Islet precursor cell (in vitro differentiated cells): Measurements from ENCODE around the gene CDK11B.
"Not testable (repeated sequence)": the region's sequence is repeated elsewhere in the genome, so short reads cannot be mapped to it uniquely, and the experiment has no call there.

Experiments used
- DNase-seq: peaks from one replicate; pipeline ENCODE4 v3.0.0-alpha.2; 2018

The CDK11B gene

GRCh38 chr1:1647567-1648241 lies 11.1 kb downstream of the CDK11B start:
- DNase-seq, result peak; percentile 31

GRCh38 chr1:1646326-1646725 lies 12.5 kb downstream of the CDK11B start:
- not testable (repeated sequence) for DNase-seq

GRCh38 chr1:1640711-1641461 lies 17.9 kb downstream of the CDK11B start:
- DNase-seq, result not testable (repeated sequence)

DNA sequence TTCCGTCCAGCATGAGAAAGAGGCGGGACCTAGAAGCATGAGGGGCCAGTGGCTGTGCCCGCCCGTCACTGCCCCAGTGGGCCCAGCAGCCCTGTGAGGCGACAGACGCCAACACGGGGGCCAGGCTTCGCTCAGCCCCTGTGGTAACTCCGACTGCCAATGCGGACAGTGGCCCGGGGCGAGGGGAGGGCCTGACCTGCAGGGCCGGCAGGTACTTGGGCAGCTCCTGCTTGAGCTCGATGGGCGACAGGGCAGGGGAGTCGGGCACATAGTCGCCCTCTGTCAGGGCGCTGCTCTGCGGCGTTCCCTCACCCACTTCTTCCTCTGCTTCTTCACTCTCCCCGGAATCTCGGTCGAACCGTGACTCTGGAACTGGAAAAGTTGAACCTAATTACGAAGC lies 18.7 kb downstream of the CDK11B start:
- DNase-seq, result not testable (repeated sequence)

GRCh38 chr1:1639368-1639767 lies 19.4 kb downstream of the CDK11B start:
- DNase-seq, result not testable (repeated sequence)

DNA sequence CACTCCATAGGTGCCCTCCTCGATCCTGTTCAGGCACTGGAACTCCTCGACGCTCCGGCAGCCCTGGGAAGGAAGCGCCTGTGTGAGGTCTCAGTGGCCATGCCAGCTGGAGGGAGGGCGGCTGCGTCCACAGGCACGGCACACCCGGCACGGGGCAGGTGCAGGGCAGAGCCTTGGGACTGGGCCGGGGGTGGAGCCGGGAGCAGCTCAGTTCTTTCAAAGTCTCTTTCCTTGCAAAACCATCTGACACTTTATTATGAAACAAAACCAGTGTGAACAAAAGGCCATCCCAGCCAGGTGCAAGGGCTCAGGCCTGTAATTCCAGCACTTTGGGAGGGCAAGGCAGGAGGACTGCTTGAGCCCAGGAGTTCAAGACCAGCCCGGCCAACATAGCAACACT lies 20.3 kb downstream of the CDK11B start:
- not testable (repeated sequence) for DNase-seq

GRCh38 chr1:1637479-1637875 lies 21.3 kb downstream of the CDK11B start:
- not testable (repeated sequence) for DNase-seq

DNA sequence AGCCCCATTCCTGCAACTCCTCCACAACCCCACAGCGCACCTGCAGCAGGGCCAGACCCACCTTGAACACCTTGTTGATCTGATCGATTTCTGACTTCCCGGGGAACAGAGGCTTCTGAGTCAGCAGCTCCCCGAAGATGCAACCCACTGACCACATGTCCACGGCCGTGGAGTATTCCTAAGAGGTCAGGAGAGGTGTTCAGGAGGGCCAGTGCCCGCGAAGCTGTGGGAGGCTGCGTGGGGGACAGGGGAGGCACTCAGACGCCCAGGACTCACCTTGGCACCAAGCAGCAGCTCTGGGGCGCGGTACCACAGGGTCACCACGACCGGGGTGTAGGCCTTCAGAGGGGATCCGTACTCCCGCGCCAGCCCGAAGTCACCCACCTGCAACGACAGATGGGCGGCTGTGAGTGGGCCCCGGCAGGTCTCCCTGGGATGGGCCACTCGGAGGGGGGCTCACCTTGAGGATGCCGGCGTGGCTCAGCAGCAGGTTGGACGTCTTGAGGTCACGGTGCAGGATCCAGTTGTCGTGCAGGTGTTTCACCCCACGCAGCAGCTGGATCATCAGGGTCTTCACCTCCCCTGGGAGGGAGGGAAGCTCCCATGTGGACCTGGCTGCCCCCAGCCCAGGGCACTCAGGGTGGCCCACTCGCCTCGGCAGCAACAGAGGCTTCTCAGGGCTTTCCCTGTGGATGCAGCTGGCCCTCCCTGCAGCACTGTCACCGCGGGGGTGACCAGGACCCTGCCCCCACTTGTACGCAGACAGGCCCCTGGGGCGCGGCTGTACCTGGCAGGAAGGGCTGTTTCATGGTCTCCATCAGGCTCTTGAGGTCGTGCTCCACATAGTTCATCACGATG lies 22.0 kb downstream of the CDK11B start:
- not testable (repeated sequence) for DNase-seq

DNA sequence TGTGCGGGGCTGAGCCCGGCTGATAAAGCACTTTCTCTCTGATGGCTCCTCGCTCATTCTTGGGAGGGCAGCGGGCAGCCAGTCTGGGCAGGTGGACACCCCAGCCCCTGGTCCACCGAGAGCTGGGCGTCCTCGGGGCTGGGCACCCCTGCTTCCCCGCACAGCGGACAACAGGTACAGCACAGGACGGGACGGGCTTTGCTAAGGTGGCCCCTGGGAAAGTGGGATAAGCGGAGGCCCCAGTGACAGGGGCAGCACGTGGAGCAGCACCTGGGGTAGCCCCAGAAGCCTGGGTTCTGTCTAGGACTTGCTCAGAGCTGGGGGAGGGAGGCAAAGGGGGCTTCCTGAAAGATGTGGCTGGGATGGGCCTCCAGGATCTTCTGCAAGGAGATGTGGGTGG lies 24.2 kb downstream of the CDK11B start:
- not testable (repeated sequence) for DNase-seq

DNA sequence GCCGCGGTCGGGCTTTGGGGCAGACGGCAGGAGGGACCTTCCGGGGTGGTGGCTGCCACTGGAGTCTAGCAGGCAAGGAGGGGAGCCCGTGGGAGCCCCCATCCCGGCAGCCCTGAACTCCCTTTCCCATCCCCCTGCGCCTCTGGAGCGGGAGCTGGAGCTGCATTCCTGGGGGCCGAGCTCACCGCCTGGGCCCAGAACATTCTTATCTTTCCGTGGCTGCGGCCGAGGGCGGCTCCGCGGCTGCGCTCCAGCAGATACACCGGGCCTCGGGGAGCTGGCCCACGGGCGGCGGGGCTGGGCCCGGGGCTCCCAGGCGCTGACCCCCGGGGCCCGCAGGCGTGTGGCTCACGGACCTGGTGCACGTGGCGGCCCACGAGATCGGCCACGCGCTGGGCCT lies 25.4 kb downstream of the CDK11B start:
- not testable (repeated sequence) for DNase-seq

DNA sequence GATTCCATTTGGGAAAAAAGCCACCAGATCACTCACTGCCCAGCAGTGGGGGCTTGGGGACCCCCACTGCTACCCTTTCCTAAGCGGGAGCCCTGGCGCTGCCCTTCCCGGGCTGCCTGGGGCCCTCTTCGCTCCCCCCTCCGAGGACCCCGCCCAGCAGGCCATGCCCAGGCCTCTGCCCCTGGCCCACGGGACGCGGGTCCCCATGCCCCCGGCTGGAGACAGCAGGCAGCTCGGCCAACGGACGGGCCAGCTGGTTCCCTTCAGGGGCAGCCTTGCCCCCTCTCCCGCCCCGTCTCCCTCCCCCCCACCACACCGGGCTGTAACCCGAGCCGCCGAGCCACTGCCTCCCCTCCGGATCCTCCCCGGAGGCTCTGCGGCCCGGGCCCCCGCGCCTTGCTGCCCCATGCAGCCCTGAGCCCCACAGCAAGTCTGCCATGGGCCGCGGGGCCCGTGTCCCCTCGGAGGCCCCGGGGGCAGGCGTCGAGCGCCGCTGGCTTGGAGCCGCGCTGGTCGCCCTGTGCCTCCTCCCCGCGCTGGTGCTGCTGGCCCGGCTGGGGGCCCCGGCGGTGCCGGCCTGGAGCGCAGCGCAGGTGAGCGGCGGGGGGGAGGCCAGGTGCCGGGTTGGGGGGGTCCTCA lies 26.9 kb downstream of the CDK11B start, which contains the start of gene MMP23B:
TSS of gene MMP23B (plus strand) at position 392 of the 639 bp plus-strand sequence. CDS start at position 438, 46 bp downstream.
- peak; percentile 71 for DNase-seq

DNA sequence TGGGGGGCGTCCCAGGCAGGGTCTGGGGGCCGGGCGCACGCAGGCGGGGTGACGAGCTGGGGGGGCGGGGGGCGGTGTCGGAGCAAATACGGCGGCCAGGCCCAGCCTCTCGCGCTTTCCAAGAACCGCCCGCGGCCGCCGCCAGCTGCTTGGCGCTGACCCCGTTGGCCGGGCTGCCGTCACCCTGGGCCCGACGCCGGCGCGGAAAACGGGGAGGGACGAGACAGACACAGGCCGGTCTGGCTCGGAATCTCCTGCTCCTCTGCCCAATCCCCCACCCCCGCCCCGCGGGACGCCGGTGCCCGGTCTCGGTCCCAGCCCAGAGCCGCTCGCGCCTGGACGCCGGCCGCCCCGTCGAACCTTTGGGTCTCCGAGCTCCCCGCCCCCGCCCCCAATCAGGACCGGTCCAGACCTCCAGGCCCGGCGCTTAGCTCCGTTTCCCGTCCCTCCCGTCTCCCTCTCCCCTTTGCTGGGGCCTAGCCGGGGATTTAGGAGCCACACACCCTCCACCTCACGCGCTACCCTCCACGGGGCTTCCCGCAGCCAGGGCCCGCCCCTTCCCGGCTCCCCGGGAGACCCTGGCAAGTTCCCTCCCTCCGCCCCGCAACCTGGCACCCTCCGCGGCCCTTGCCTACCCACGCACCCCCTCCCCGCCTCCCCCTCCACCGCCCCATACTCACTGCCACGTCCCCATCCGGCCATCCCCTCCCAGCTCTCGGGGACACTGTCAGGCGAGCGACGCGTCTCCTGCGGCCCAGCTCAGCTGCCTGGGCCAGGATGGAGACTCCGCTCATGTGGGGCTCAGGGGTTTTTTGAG lies 27.6 kb downstream of the CDK11B start:
- DNase-seq, result peak; percentile 58

DNA sequence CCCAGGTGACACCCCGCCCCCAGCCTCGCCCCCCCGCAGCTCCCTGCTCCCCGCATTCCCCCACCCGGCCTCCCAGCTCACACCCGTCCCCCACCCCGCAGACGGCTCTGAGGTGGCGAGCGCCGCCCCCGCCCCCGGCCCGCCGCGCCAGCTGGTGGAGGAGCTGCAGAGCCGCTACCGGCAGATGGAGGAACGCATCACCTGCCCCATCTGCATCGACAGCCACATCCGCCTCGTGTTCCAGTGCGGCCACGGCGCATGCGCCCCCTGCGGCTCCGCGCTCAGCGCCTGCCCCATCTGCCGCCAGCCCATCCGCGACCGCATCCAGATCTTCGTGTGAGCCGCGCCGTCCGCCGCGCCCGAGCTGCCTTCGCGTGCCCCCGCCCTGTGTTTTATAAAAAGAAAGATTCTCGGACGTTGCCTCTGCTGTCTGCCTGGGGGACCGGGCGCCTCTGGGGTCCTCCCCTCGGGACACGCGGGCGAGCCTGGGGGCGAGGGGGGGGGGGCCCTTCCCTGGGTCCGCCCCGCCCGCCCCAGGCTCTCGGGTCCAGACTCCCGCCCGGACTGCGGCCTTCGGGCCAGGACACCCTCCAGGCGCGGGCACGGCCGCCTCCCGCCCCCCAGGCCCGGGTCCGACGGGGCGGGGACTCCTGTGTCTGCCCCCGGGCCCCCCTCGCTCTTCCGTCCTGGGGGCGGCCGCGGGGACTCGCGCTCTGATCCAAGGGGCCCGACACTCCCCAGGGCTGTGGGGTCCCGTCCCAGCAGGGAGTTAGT lies 28.4 kb downstream of the CDK11B start:
- DNase-seq, result peak; percentile 88

- DNase-seq, result no peak
These were observed 29.2 kb downstream of the CDK11B start for GRCh38 chr1:1629430-1630190.

DNA sequence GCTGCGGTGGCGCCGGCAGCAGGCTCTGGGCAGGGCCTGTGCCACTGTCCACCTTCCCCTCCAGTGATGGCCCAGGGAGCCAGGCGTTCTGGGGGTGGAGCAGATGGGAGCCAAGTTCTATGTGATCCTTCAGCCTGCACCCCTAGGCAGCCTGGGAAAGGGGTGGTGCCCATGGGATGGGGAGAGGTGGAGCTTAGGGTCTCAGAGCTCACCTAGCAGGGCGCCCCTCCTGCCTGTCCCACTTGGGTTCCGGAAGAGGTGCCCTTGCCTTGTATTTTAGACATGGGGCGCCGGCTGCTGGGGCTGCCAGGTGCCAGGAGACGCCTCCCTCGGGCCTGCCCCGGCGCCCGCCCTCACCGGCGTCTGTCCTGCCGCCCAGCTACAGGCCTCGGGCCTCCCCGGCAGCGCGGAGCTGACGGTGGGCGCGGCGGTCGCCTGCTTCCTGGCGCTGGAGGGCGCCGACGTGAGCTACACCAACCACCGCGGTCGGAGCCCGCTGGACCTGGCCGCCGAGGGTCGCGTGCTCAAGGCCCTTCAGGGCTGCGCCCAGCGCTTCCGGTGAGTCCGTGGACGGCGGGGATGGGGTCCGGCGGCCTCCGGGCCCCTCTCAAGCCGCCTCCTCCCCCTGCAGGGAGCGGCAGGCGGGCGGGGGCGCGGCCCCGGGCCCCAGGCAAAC lies 29.9 kb downstream of the CDK11B start:
- peak; percentile 57 for DNase-seq

- no peak for DNase-seq
These were observed 30.7 kb downstream of the CDK11B start for GRCh38 chr1:1627829-1628753.

DNA sequence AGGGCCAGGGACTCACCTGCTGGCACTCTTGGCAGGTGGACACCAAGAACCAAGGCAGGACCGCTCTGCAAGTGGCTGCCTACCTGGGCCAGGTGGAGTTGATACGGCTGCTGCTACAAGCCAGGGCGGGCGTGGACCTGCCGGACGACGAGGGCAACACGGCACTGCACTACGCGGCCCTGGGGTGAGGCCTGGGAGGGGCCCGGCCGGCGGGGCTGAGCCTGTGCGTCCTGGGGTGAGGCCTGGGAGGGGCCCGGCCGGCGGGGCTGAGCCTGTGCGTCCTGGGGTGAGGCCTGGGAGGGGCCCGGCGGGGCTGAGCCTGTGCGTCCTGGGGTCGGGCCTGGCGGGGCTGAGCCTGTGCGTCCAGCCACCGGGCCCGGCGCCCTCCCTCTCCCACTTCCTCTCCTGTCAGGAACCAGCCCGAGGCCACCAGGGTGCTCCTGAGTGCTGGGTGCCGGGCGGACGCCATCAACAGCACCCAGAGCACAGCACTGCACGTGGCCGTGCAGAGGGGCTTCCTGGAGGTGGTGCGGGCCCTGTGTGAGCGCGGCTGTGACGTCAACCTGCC lies 31.5 kb downstream of the CDK11B start:
- no peak for DNase-seq
